Measurements from ENCODE around the gene KDELR3. TPM values are rescaled to one million over a fixed set of nuclear protein-coding genes. Genes with fewer than 3 reads are reported as not detected.

Gene KDELR3
- polyA plus RNA-seq, 6 donors from 2014 or later, result 0.16 to 3.0 (median 0.31) TPM; not detected in 3

Other genes with a start within 250 kb of the KDELR3 start
- 1 to 10 TPM in 5 of 6 donors, not detected in 1; 1.8 to 5.9 (median 4.1) TPM for gene TMEM184B, start 195.1 kb upstream of the KDELR3 start, polyA plus RNA-seq (ENCODE audit: low read depth in 6 of 6)
- 10 to 100 TPM in 3 of 6 donors, 1 to 10 TPM in 3; 5.8 to 19.6 (median 10.0) TPM for gene CSNK1E, start 150.7 kb upstream of the KDELR3 start, polyA plus RNA-seq (ENCODE audit: low read depth in 6 of 6)
- not detected for gene KCNJ4, start 12.9 kb upstream of the KDELR3 start, polyA plus RNA-seq (ENCODE audit: low read depth in 6 of 6)
- 10 to 100 TPM; 10.3 to 68.0 (median 42.2) TPM for gene DDX17, start 38.2 kb downstream of the KDELR3 start, polyA plus RNA-seq (ENCODE audit: low read depth in 6 of 6)
- under 1 TPM in 1 of 6 donors, not detected in 5; 0.18 TPM for gene DMC1, start 102.1 kb downstream of the KDELR3 start, polyA plus RNA-seq (ENCODE audit: low read depth in 6 of 6)
- gene FAM227A, start 188.3 kb downstream of the KDELR3 start, polyA plus RNA-seq (ENCODE audit: low read depth in 6 of 6), result not detected
- gene CBY1, start 188.5 kb downstream of the KDELR3 start, polyA plus RNA-seq (ENCODE audit: low read depth in 6 of 6), result 1 to 10 TPM; 2.5 to 7.7 (median 4.4) TPM
- gene TOMM22, start 213.9 kb downstream of the KDELR3 start, polyA plus RNA-seq (ENCODE audit: low read depth in 6 of 6), result 10 to 100 TPM; 59.6 to 78.7 (median 71.0) TPM
- gene JOSD1, start 232.8 kb downstream of the KDELR3 start, polyA plus RNA-seq (ENCODE audit: low read depth in 6 of 6), result 10 to 100 TPM in 3 of 6 donors, 1 to 10 TPM in 3; 8.2 to 12.1 (median 9.7) TPM
- gene GTPBP1, start 237.8 kb downstream of the KDELR3 start, polyA plus RNA-seq (ENCODE audit: low read depth in 6 of 6), result 10 to 100 TPM; 21.2 to 41.2 (median 33.3) TPM

Data from naive B cell (primary cell).